Gastrocnemius medialis (tissue), 4 donors: ENCODE results near the gene MYO1D. TPM values are rescaled to one million over a fixed set of nuclear protein-coding genes. Genes with fewer than 3 reads are reported as not detected.

Experiments used
- ATAC-seq, 2 donors: fragments of 150-250 bp; one replicate each; pipeline ENCODE4 v1.9.1; 2016
- DNase-seq, 2 donors: peaks; one replicate each; pipeline ENCODE4 v3.0.0-alpha.2; 2019
- H3K27ac ChIP-seq, 4 donors: fragments of 200-600 bp; sonication (generic); 1 replicate in 1 of 4; 2 replicates in 3 of 4; pipeline ENCODE4 v1.5.1; 2016 to 2018; ENCODE audit warnings: mild to moderate bottlenecking in 2 of 4, moderate library complexity in 1 of 4
- H3K27me3 ChIP-seq, 3 donors: fragments of 200-600 bp; sonication (generic) in 2 of 3; 1 replicate in 1 of 3; 2 replicates in 2 of 3; pipeline versions ENCODE4 v1.5.1 to v1.6.0; 2016 to 2019; ENCODE audit warnings: mild to moderate bottlenecking in 1 of 3, moderate library complexity in 1 of 3
- H3K36me3 ChIP-seq, 2 donors: fragments of 200-600 bp; sonication (generic) in 1 of 2; one replicate each; pipeline ENCODE4 v1.5.1; 2017 to 2018
- H3K4me1 ChIP-seq, 2 donors: fragments of 200-600 bp; sonication (generic) in 1 of 2; one replicate each; pipeline ENCODE4 v1.5.1; 2016 to 2017; ENCODE audit warnings: mild to moderate bottlenecking in 2 of 2
- H3K4me3 ChIP-seq, 4 donors: fragments of 200-600 bp; sonication (generic) in 3 of 4; 1 replicate in 1 of 4; 2 replicates in 3 of 4; pipeline ENCODE4 v1.5.1; 2016 to 2019; ENCODE audit warnings: mild to moderate bottlenecking in 2 of 4
- H3K9me3 ChIP-seq, 3 donors: fragments of 200-600 bp; sonication (generic) in 2 of 3; 1 replicate in 1 of 3; 2 replicates in 2 of 3; pipeline ENCODE4 v1.5.1; 2016 to 2019
- CTCF ChIP-seq, 5 experiments: fragments of 450-650 bp in 3 of 5; fragments of 200-600 bp in 2 of 5; sonication (generic) in 2 of 5; IDR thresholded peaks in 4 of 5; conservative IDR thresholded peaks in 1 of 5; 1 replicate in 4 of 5; 2 replicates in 1 of 5; pipeline ENCODE4 v1.5.1; 2016 to 2019; ENCODE audit warnings: antibody characterized with exemption in 5 of 5, mild to moderate bottlenecking in 3 of 5, moderate library complexity in 3 of 5
- POLR2A ChIP-seq, 2 donors: fragments of 450-650 bp; IDR thresholded peaks; one replicate each; pipeline ENCODE4 v1.6.1; 2017; ENCODE audit warnings: antibody characterized with exemption in 2 of 2, mild to moderate bottlenecking in 2 of 2, moderate library complexity in 2 of 2
- in situ Hi-C, 4 donors: fragments of 200-750 bp; cut with MboI; loops; one replicate each; pipeline versions ENCODE4 v1.15.0 to v1.8.0; 2017; ENCODE audit warnings: low sequenced_read_pairs in 4 of 4
- intact Hi-C: fragments of 100-400 bp; cut with DNase I; formaldehyde crosslinking; loops from one replicate; pipeline ENCODE4 v1.15.1; 2023; ENCODE audit warnings: low total_unique reads
- total RNA-seq, 4 donors: library from RNA; depleted of rRNA; stranded (reverse); fragments of >200 nt; gene quantifications; one replicate each; pipeline versions ENCODE4 v1.1.0 to v1.2.3, GENCODE V29; 2016

MYO1D gene
- total RNA-seq, 4 donors from 2014 or later = 5.8 to 20.1 (median 7.8) TPM

- Histone ChIP-seq H3K27ac (no peak overlapping the region), H3K9me3 (no peaks in the 10 kb centered on the region), H3K36me3 (no peaks in the 10 kb centered on the region), H3K4me3 (no peak overlapping the region), H3K27me3 (no peaks in the 10 kb centered on the region), H3K4me1 (no peaks in the 10 kb centered on the region)
- TF ChIP-seq CTCF (IDR thresholded peaks at IDR 0.05 in 4 of 5, conservative IDR thresholded peaks at IDR 0.05 in 1 of 5) (no peak), POLR2A (IDR thresholded peaks at IDR 0.05) (no peak)
- no peak for DNase-seq
- no peak for ATAC-seq
- in situ Hi-C loops = no loop called here
- intact Hi-C loops = no loop called here
Measured at GRCh38 chr17:32805029-32805976, 71.6 kb downstream of the MYO1D start.

GRCh38 chr17:32803544-32803943 lies 73.4 kb downstream of the MYO1D start:
- no peaks in the 10 kb centered on the region for H3K36me3 ChIP-seq
- no peak for TF ChIP-seq CTCF (IDR thresholded peaks at IDR 0.05 in 4 of 5, conservative IDR thresholded peaks at IDR 0.05 in 1 of 5)
- TF ChIP-seq POLR2A (IDR thresholded peaks at IDR 0.05) = no peak
- intact Hi-C loops = no loop called here

GRCh38 chr17:32802306-32802705 lies 74.6 kb downstream of the MYO1D start:
- Histone ChIP-seq H3K27me3 (no peaks in the 10 kb centered on the region), H3K4me3 (no peak overlapping the region), H3K27ac (no peak overlapping the region), H3K4me1 (no peaks in the 10 kb centered on the region), H3K9me3 (no peaks in the 10 kb centered on the region), H3K36me3 (no peaks in the 10 kb centered on the region)
- intact Hi-C loops = no loop called here
- no peak for DNase-seq
- no peak for TF ChIP-seq POLR2A (IDR thresholded peaks at IDR 0.05)
- no peak for TF ChIP-seq CTCF (IDR thresholded peaks at IDR 0.05 in 4 of 5, conservative IDR thresholded peaks at IDR 0.05 in 1 of 5)
- no peak for ATAC-seq
- in situ Hi-C loops = no loop called here

More at GRCh38 chr17:32803544-32803943, 73.4 kb downstream of the MYO1D start:
- H3K4me1 ChIP-seq = no peaks in the 10 kb centered on the region
- H3K9me3 ChIP-seq = no peaks in the 10 kb centered on the region
- no peak overlapping the region for H3K27ac ChIP-seq
- DNase-seq = no peak
- in situ Hi-C loops = no loop called here
- H3K27me3 ChIP-seq = no peaks in the 10 kb centered on the region
- ATAC-seq = no peak
- no peak overlapping the region for H3K4me3 ChIP-seq

GRCh38 chr17:32801641-32802040 lies 75.3 kb downstream of the MYO1D start:
- Histone ChIP-seq H3K27ac (no peak overlapping the region), H3K27me3 (no peaks in the 10 kb centered on the region), H3K36me3 (no peaks in the 10 kb centered on the region), H3K9me3 (no peaks in the 10 kb centered on the region), H3K4me1 (no peaks in the 10 kb centered on the region), H3K4me3 (no peak overlapping the region)
- in situ Hi-C loops = no loop called here
- ATAC-seq (no peak), DNase-seq (no peak)
- TF ChIP-seq CTCF (IDR thresholded peaks at IDR 0.05 in 4 of 5, conservative IDR thresholded peaks at IDR 0.05 in 1 of 5) (no peak), POLR2A (IDR thresholded peaks at IDR 0.05) (no peak)
- intact Hi-C loops = no loop called here
